ENCODE results near the gene SLC22A7. TPM values are rescaled to one million over a fixed set of nuclear protein-coding genes. Genes with fewer than 3 reads are reported as not detected.

SLC22A7 gene
- total RNA-seq, 2 donors from 2014 or later: not detected

DNA sequence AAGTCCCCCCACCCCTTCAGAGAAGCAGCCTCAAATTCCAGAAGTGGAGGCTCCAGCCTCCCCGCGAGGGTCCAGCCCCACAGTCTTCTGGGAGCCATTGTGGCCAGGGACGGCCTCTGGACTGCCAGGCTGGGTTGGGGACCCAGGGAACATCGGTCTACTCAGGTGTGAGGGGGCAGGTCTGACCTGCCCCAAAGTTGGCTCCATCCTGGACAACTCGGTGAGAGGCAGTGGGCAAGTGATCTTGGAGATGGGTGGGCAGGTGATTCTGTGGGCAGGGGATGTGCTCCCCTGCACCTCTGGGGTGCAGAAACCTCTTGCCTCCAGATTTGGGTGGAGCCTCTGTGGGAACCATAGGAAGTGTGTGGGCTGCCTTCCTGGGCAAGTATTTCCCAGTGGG is 12.2 kb upstream of the SLC22A7 start:
- WGBS: 88% methylated on average over 5 of the region's 5 CpGs
- intact Hi-C loops (cut with DNase I): no loop called here
- Histone ChIP-seq H3K27ac (no peak overlapping the region), H3K27me3 (replicated peaks; ENCODE audit: insufficient read depth) (peaks cover 3% of the 10 kb centered on the region), H3K36me3 (no peaks in the 10 kb centered on the region), H3K4me3 (no peak overlapping the region), H3K9me3 (no peaks in the 10 kb centered on the region), H3K4me1 (replicated peaks) (no peaks in the 10 kb centered on the region)
- no peak for DNase-seq (ENCODE audit: low spot score)
- TF ChIP-seq, protein P1, sequence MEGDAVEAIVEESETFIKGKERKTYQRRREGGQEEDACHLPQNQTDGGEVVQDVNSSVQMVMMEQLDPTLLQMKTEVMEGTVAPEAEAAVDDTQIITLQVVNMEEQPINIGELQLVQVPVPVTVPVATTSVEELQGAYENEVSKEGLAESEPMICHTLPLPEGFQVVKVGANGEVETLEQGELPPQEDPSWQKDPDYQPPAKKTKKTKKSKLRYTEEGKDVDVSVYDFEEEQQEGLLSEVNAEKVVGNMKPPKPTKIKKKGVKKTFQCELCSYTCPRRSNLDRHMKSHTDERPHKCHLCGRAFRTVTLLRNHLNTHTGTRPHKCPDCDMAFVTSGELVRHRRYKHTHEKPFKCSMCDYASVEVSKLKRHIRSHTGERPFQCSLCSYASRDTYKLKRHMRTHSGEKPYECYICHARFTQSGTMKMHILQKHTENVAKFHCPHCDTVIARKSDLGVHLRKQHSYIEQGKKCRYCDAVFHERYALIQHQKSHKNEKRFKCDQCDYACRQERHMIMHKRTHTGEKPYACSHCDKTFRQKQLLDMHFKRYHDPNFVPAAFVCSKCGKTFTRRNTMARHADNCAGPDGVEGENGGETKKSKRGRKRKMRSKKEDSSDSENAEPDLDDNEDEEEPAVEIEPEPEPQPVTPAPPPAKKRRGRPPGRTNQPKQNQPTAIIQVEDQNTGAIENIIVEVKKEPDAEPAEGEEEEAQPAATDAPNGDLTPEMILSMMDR (IDR thresholded peaks at IDR 0.05): no peak
- TF ChIP-seq POLR2A (IDR thresholded peaks at IDR 0.05) (no peak), POLR2AphosphoS5 (IDR thresholded peaks at IDR 0.05) (no peak)

DNA sequence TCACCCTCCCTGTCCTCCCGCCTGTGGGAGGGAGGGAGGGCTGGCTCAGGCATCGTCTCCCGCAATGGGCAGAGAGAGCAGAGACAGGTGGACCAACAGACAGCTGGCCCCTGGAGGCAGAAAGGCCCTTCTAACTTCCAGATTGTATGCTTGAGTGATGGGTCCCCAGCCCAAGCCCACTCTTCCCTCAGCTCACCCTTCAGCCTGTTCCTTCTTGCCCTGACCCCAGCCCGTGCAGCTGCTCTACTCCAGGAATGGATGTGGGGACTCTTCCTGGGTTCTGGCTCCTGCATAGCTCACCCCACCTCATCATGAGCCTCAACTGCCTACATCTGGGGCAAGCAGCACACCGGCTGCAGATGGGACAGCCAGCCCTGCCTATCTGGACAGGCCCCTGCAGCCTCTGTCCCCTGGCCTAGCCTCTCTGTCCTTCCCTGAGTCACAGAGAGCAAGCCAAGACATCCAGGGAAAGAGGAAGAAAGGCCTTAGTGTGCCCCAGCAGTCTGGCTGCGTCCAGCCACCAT is 11.5 kb upstream of the SLC22A7 start:
- H3K9me3 ChIP-seq: no peaks in the 10 kb centered on the region
- no peak overlapping the region for H3K4me3 ChIP-seq
- TF ChIP-seq POLR2AphosphoS5 (IDR thresholded peaks at IDR 0.05): no peak
- no peak for TF ChIP-seq POLR2A (IDR thresholded peaks at IDR 0.05)
- TF ChIP-seq, protein P1 (IDR thresholded peaks at IDR 0.05): no peak
- intact Hi-C loops (cut with DNase I): no loop called here
- no peak overlapping the region for H3K27ac ChIP-seq
- peaks cover 3% of the 10 kb centered on the region for H3K27me3 ChIP-seq (replicated peaks; ENCODE audit: insufficient read depth)
- H3K36me3 ChIP-seq: no peaks in the 10 kb centered on the region
- WGBS: 93% methylated on average over 6 of the region's 6 CpGs
- DNase-seq (ENCODE audit: low spot score): no peak
- no peaks in the 10 kb centered on the region for H3K4me1 ChIP-seq (replicated peaks)

DNA sequence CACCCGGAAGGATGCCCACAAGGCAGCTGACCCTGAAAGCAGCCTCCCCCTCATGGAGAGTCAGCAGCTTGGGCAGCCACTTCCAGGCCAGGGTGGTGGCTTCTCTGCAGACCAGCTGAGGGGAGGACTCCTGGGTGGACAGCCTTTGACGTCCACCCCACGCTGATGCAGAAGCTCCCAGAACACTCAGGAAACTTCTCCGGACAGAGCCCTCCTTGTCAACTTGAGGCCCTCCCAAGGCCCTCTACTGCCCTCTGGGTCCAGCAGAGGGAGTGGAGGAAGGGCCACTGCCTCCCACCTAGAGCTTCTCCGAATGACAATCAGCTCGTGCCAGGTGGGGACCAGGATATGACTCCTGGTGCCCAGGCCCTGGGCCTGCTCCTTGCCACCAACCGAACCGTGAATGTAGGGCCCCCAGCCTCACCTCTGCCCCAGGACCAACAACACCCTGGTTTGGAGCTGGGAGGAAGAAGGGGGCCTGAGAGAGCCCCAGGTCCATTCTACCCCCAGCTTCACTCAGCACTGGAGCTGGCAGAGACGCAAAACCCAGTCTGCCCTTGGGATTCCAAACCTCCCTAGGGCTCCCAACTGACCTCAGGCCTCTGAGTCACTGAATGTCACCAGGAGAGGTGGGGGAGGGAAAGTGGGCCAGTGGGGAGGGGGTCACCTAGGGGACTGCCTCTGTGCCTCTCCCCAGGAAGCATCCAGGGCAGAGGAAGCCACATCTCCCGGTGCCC is 10.9 kb upstream of the SLC22A7 start:
- no peaks in the 10 kb centered on the region for H3K36me3 ChIP-seq
- no peak for DNase-seq (ENCODE audit: low spot score)
- peaks cover 3% of the 10 kb centered on the region for H3K27me3 ChIP-seq (replicated peaks; ENCODE audit: insufficient read depth)
- no peak overlapping the region for H3K4me3 ChIP-seq
- TF ChIP-seq POLR2A (IDR thresholded peaks at IDR 0.05) (no peak), POLR2AphosphoS5 (IDR thresholded peaks at IDR 0.05) (no peak)
- TF ChIP-seq, protein P1 (IDR thresholded peaks at IDR 0.05): no peak
- no peaks in the 10 kb centered on the region for H3K9me3 ChIP-seq
- H3K27ac ChIP-seq: no peak overlapping the region
- no peaks in the 10 kb centered on the region for H3K4me1 ChIP-seq (replicated peaks)
- intact Hi-C loops (cut with DNase I): no loop called here
- WGBS: 63% methylated on average over 6 of the region's 10 CpGs

DNA sequence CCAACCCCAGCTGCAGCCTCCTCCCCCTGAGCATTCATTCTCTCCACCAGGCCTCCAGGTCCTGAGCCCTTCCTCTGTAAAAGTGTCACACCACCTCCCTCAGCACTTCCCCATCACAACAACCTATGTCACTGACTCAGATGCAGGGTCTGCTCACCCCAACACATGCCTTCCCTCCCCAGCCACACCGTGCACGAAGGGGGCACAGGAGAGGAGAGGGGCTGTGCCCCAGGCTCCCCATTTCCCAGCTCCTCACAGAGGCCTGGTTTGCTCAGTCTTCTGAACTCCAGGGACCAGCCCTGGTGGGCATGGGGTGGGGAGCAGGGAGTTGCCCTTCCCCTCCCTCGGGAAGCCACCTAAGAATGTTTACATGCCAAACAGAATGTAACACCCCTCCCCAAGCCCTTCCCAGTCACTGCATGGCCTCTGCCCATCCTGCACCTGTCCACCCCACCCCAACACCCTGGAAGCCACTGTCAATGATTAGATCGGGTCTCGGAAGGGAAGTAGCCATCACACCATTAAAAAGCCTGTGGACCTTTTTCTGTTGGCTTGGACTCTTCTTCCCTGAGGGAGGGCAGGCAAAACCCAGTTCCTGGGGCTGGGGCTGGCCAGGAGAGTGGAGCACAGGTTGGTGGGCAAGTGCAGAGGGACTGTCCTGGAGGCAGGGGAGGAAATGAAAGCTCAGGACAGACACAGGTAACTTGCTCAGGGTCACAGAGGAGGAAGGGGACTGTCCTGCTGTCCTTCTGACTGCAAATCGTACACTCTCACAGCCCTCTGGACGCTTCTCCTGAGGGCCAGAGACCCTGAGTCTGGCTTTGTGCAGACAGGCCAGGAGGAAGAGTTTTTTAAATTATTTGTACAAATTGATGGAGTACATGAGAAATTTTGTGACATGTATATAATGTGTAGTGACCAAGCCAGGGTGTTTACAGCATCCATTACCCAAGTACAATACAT is 10.1 kb upstream of the SLC22A7 start:
- intact Hi-C loops (cut with DNase I): no loop called here
- 62% methylated on average over 7 of the region's 7 CpGs for WGBS
- DNase-seq (ENCODE audit: low spot score): no peak
- Histone ChIP-seq H3K4me3 (no peak overlapping the region), H3K27me3 (replicated peaks; ENCODE audit: insufficient read depth) (peaks cover 3% of the 10 kb centered on the region), H3K4me1 (replicated peaks) (no peaks in the 10 kb centered on the region), H3K9me3 (no peaks in the 10 kb centered on the region), H3K27ac (no peak overlapping the region), H3K36me3 (no peaks in the 10 kb centered on the region)
- TF ChIP-seq POLR2AphosphoS5 (IDR thresholded peaks at IDR 0.05): no peak
- TF ChIP-seq POLR2A (IDR thresholded peaks at IDR 0.05): no peak
- TF ChIP-seq, protein P1 (IDR thresholded peaks at IDR 0.05): no peak

Measured in prostate gland (tissue), 2 donors.